Effector CD4-positive, alpha-beta T cell (primary cell): ENCODE measurements around the gene TACC3.
A peak's percentile ranks its signal among the peaks of the same experiment; 100 is the strongest.
"Not testable (repeated sequence)": the region's sequence is repeated elsewhere in the genome, so short reads cannot be mapped to it uniquely, and the experiment has no call there.

ENCODE experiments used
- DNase-seq: peaks from one replicate; pipeline ENCODE4 v3.0.0-alpha.2; 2020
- total RNA-seq: gene quantifications from one replicate; lab custom pipeline; 2026; lab: John Stamatoyannopoulos, UW

Gene TACC3
- 149 reads per million, percentile 89 among the genes with 10 or more reads in this experiment for total RNA-seq

- peak; percentile 93 for DNase-seq
These were observed at the start of gene TACC3, which contains the start of gene TMEM129 for GRCh38 chr4:1721003-1721665. TSS of gene TACC3 (plus strand) at chr4:1721521. CDS start at chr4:1723422, 1,901 bp downstream. TSS of gene TMEM129 (minus strand) at chr4:1721323. CDS start at chr4:1720837, 486 bp downstream.

GRCh38 chr4:1673671-1674070, 47.6 kb upstream of the TACC3 start:
- DNase-seq = no peak

GRCh38 chr4:1674682-1675081, 46.6 kb upstream of the TACC3 start:
- no peak for DNase-seq

- no peak for DNase-seq
These were observed 46.1 kb upstream of the TACC3 start for GRCh38 chr4:1675136-1675801.

- no peak for DNase-seq
These were observed 45.6 kb upstream of the TACC3 start for GRCh38 chr4:1675802-1676137.

- DNase-seq = no peak
These were observed 44.5 kb upstream of the TACC3 start for GRCh38 chr4:1676605-1677525.

- DNase-seq = no peak
These were observed 43.1 kb upstream of the TACC3 start for GRCh38 chr4:1678244-1678643.

GRCh38 chr4:1682860-1683259, 38.5 kb upstream of the TACC3 start:
- DNase-seq = no peak

GRCh38 chr4:1683261-1683735, 38.0 kb upstream of the TACC3 start:
- DNase-seq = no peak

- DNase-seq = peak; percentile 87
These were observed 37.4 kb upstream of the TACC3 start, which contains the start of gene FAM53A for GRCh38 chr4:1683736-1684505. TSS of gene FAM53A (minus strand) at chr4:1684313. CDS start at chr4:1668741, 15,572 bp downstream.

- no peak for DNase-seq
These were observed 36.7 kb upstream of the TACC3 start for GRCh38 chr4:1684506-1685234.

GRCh38 chr4:1685235-1686150, 35.8 kb upstream of the TACC3 start:
- DNase-seq = no peak

- no peak for DNase-seq
These were observed 34.8 kb upstream of the TACC3 start for GRCh38 chr4:1686440-1687036.

GRCh38 chr4:1690698-1691097, 30.6 kb upstream of the TACC3 start:
- no peak for DNase-seq

GRCh38 chr4:1691737-1692373, 29.5 kb upstream of the TACC3 start:
- DNase-seq = no peak

GRCh38 chr4:1693131-1693896, 28.0 kb upstream of the TACC3 start:
- peak; percentile 74 for DNase-seq

- DNase-seq = no peak
These were observed 25.4 kb upstream of the TACC3 start for GRCh38 chr4:1695913-1696312.

- DNase-seq = not testable (repeated sequence)
These were observed 19.6 kb upstream of the TACC3 start for GRCh38 chr4:1701671-1702070.

GRCh38 chr4:1703867-1704266, 17.5 kb upstream of the TACC3 start:
- no peak for DNase-seq
